ENCODE measurements around the gene KCNJ11. TPM values are rescaled to one million over a fixed set of nuclear protein-coding genes. Genes with fewer than 3 reads are reported as not detected.

Gene KCNJ11
- total and polyA plus RNA-seq, 2 of the 13 experiments (the other 11 are each of a cell fraction or from before 2014, with no cell fraction given), result 0.38 to 1.6 TPM

- TF ChIP-seq ZUFSP (CRISPR knock-in tag; IDR thresholded peaks at IDR 0.05; ENCODE audit: borderline replicate concordance) (no peak), IRF2 (CRISPR knock-in tag; IDR thresholded peaks at IDR 0.05) (no peak), ZNF652 (CRISPR knock-in tag; IDR thresholded peaks at IDR 0.05; ENCODE audit: borderline replicate concordance, low read depth) (no peak), ATF7 (IDR thresholded peaks at IDR 0.05) (no peak), ATF7 (CRISPR knock-in tag; IDR thresholded peaks at IDR 0.05) (no peak), ATF5 (CRISPR knock-in tag; IDR thresholded peaks at IDR 0.05; ENCODE audit: low read depth) (no peak), ZNF143 (CRISPR knock-in tag; IDR thresholded peaks at IDR 0.05) (no peak)
- TF ChIP-seq, protein P1, sequence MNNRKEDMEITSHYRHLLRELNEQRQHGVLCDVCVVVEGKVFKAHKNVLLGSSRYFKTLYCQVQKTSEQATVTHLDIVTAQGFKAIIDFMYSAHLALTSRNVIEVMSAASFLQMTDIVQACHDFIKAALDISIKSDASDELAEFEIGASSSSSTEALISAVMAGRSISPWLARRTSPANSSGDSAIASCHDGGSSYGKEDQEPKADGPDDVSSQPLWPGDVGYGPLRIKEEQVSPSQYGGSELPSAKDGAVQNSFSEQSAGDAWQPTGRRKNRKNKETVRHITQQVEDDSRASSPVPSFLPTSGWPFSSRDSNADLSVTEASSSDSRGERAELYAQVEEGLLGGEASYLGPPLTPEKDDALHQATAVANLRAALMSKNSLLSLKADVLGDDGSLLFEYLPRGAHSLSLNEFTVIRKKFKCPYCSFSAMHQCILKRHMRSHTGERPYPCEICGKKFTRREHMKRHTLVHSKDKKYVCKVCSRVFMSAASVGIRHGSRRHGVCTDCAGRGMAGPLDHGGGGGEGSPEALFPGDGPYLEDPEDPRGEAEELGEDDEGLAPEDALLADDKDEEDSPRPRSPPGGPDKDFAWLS (CRISPR knock-in tag; IDR thresholded peaks at IDR 0.05; ENCODE audit: borderline replicate concordance), result no peak
- Histone ChIP-seq H3K9me3 (ENCODE audit: low read length) (no peaks in the 10 kb centered on the region), H3K36me3 (replicated peaks in 1 of 2; ENCODE audit: control insufficient read depth in 1 of 2, insufficient read depth in 2 of 2, low read length in 2 of 2) (no peaks in the 10 kb centered on the region), H3K4me2 (ENCODE audit: low read depth, low read length) (no peak overlapping the region), H3K79me2 (ENCODE audit: insufficient read depth, low read length) (no peaks in the 10 kb centered on the region), H4K20me1 (ENCODE audit: insufficient read depth, low read length) (no peaks in the 10 kb centered on the region), H3K4me3 (replicated peaks in 1 of 3; ENCODE audit: insufficient read depth in 1 of 3, low read depth in 2 of 3, low read length in 3 of 3) (no peak overlapping the region), H3K9ac (ENCODE audit: insufficient read depth, low read depth, low read length) (no peak overlapping the region), H3K27ac (ENCODE audit: extremely low read length, insufficient read depth, low read length) (no peak overlapping the region), H3K27me3 (ENCODE audit: control insufficient read depth in 1 of 2, insufficient read depth in 2 of 2, low read length in 2 of 2) (peaks cover 4 to 38% of the 10 kb centered on the region in 2 experiments; a peak in 4 of 5 replicates), H2AFZ (ENCODE audit: low read length) (no peak overlapping the region), H3K4me1 (ENCODE audit: insufficient read depth, low read length) (peaks cover 4% of the 10 kb centered on the region)
- intact Hi-C loops (cut with micrococcal nuclease; ENCODE audit: unreplicated experiment), result no loop called here
- WGBS (ENCODE audit: low lambda C conversion rate), result 33% methylated on average over 3 of the region's 4 CpGs
- CTCF ChIA-PET (ENCODE audit: low intra/inter-chr PET ratio, low total read pairs), result no interaction called here
- no peak for FAIRE-seq
- no peak for ATAC-seq
- POLR2A ChIA-PET, result no interaction called here
- no peak for DNase-seq (ENCODE audit: low spot score)
- in situ Hi-C loops (cut with HindIII; ENCODE audit: extremely low pct_ligation_motif_present, low pct_unique_long_range_greater_than_20kb), result no loop called here
- BruUV-seq (replicated peaks), result no TSS peak
Observed at GRCh38 chr11:17434108-17434507, 45.6 kb upstream of the KCNJ11 start.
